GM21786 (cell line): Measurements from ENCODE around the gene ABTB2.
A peak's percentile ranks its signal among the peaks of the same experiment; 100 is the strongest.

Experiments used
- ATAC-seq: cut with Tn5 transposase; IDR thresholded peaks from one replicate; pipeline ENCODE4 v1.9.1; 2021; ENCODE audit not compliant: unreplicated experiment

ABTB2 gene

GRCh38 chr11:34317666-34318065 is 40.1 kb downstream of the ABTB2 start:
- ATAC-seq = no peak

GRCh38 chr11:34317036-34317360 is 40.8 kb downstream of the ABTB2 start:
- ATAC-seq = no peak

- ATAC-seq = no peak
Observed at GRCh38 chr11:34316347-34317035, 41.3 kb downstream of the ABTB2 start.

- ATAC-seq = no peak
Observed at GRCh38 chr11:34315394-34315793, 42.4 kb downstream of the ABTB2 start.

GRCh38 chr11:34314936-34315335 is 42.9 kb downstream of the ABTB2 start:
- ATAC-seq = no peak

- ATAC-seq = no peak
Observed at GRCh38 chr11:34314176-34314575, 43.6 kb downstream of the ABTB2 start.

GRCh38 chr11:34313099-34313517 is 44.7 kb downstream of the ABTB2 start:
- ATAC-seq = peak; percentile 93

GRCh38 chr11:34311126-34311525 is 46.7 kb downstream of the ABTB2 start:
- ATAC-seq = no peak

GRCh38 chr11:34309965-34310364 is 47.8 kb downstream of the ABTB2 start:
- ATAC-seq = no peak

- ATAC-seq = no peak
Observed at GRCh38 chr11:34308913-34309585, 48.8 kb downstream of the ABTB2 start.

- no peak for ATAC-seq
Observed at GRCh38 chr11:34308049-34308912, 49.5 kb downstream of the ABTB2 start.

- ATAC-seq = no peak
Observed at GRCh38 chr11:34305780-34306179, 52.0 kb downstream of the ABTB2 start.

GRCh38 chr11:34305193-34305592 is 52.6 kb downstream of the ABTB2 start:
- ATAC-seq = no peak

GRCh38 chr11:34303028-34303570 is 54.7 kb downstream of the ABTB2 start:
- no peak for ATAC-seq

GRCh38 chr11:34302046-34302921 is 55.5 kb downstream of the ABTB2 start:
- ATAC-seq = peak; percentile 83

GRCh38 chr11:34300926-34301295 is 56.9 kb downstream of the ABTB2 start:
- ATAC-seq = no peak

- ATAC-seq = no peak
Observed at GRCh38 chr11:34300026-34300925, 57.5 kb downstream of the ABTB2 start.

GRCh38 chr11:34299284-34299972 is 58.4 kb downstream of the ABTB2 start:
- no peak for ATAC-seq

- ATAC-seq = no peak
Observed at GRCh38 chr11:34298871-34299270, 58.9 kb downstream of the ABTB2 start.
